NCI-H82 treated with DMSO at 0.1 percent for 48 hours (cell line): Measurements from ENCODE around the gene CTNNBL1.
"Not testable (repeated sequence)": the region's sequence is repeated elsewhere in the genome, so short reads cannot be mapped to it uniquely, and the experiment has no call there.

ENCODE experiments used
- DNase-seq: peaks from one replicate; lab custom pipeline; 2025; ENCODE audit not compliant: unreplicated experiment; lab: John Stamatoyannopoulos, UW

Gene CTNNBL1

DNA sequence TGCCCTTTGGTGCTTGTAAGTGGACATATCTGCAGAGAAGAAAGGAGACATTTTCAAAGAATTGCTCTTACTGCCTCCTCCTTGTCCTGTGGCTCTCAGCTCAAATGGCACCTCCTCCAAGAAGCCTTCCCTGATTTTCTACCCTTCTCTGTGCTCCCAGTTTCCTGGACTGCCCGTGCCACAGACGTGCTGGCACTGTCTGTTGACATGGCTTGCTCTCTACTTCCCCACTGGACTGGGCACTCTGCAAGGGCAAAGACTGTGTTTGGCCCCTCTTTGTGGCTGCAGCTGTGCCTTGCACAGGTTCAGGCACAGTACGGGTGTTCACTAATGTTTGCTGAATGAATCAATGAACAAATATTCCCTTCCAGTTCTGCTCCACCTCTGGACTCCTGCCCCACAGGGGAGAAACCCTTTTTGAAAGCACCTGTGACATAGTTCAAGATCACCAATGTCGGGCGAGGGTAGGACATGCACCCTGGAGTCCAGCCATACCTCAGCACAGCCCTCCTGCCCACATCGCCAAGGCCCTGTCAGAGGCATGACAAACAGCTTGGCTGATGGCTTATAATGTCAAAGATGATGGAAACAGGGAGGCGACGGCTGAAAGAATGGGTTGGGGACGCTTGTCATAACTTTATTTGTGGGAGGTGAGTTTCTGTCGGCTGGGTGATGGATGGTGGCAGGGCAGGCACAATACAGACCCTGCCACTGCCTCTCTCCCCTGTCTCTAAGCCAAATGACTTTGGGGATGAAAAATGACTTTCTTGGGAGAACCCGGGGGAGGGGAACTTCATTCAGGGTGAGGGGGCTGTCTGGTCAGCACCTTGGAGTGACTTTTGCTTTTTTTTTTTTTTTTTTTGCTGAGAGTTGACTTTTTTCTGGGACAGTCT, 15.6 kb upstream of the CTNNBL1 start:
- no peak for DNase-seq

GRCh38 chr20:37679751-37680150, 14.1 kb upstream of the CTNNBL1 start:
- not testable (repeated sequence) for DNase-seq

GRCh38 chr20:37680420-37680819, 13.4 kb upstream of the CTNNBL1 start:
- DNase-seq = no peak

GRCh38 chr20:37681384-37682112, 12.3 kb upstream of the CTNNBL1 start:
- no peak for DNase-seq

DNA sequence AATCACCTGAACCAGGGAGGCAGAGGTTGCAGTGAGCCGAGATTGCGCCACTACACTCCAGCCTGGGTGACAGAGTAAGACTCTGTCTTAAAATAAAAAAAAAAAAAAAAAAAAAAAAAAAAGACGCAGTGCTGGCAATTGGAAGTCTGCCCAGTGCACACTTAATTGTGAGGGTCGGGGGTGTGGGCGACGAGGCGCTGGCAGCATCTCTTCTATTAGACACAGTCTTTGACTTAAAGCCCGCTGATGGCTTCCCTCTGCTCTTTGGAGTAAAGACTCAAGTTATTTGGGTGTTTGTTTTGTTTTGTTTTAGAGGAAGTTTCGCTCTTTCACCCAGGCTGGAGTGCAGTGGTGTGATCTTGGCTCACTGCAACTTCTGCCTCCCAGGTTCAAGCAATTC, 10.7 kb upstream of the CTNNBL1 start:
- DNase-seq = not testable (repeated sequence)

GRCh38 chr20:37686762-37687477, 6.9 kb upstream of the CTNNBL1 start:
- DNase-seq = no peak

DNA sequence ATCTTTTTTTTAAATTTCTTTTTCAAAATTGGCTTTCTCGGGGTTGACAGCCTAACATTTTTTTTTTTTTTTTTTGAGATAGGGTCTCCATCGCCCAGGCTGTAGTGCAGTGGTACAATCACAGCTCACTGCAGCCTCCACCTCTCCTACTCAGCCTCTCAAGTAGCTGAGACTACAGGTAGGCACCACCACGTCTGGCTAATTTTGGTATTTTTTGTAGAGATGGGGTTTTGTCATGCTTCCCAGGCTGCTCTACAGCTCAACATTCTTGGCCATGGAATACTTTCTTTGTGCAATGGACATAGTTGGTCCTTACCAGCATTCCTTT, 6.4 kb upstream of the CTNNBL1 start:
- no peak for DNase-seq

DNA sequence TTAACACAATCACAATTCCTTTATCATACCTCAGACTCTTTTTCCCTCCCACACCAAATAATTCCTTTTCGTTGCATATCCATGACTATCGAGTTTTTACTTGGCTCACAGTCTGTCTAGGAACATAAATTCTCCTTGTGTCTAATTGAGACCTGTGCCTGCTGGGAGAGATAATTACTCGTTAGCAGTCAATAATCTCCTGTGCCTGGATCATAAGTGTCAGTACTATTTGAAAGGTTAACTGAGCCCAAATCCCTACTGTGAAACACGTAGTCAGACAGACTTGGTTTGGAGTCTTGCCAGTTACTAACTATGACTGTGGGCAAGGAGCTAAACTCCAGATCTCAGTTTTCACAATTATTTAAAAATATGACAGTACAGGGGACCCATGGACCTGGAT, 5.7 kb upstream of the CTNNBL1 start:
- DNase-seq = no peak

- DNase-seq = no peak
Observed at GRCh38 chr20:37690626-37691369, 3.0 kb upstream of the CTNNBL1 start.

DNA sequence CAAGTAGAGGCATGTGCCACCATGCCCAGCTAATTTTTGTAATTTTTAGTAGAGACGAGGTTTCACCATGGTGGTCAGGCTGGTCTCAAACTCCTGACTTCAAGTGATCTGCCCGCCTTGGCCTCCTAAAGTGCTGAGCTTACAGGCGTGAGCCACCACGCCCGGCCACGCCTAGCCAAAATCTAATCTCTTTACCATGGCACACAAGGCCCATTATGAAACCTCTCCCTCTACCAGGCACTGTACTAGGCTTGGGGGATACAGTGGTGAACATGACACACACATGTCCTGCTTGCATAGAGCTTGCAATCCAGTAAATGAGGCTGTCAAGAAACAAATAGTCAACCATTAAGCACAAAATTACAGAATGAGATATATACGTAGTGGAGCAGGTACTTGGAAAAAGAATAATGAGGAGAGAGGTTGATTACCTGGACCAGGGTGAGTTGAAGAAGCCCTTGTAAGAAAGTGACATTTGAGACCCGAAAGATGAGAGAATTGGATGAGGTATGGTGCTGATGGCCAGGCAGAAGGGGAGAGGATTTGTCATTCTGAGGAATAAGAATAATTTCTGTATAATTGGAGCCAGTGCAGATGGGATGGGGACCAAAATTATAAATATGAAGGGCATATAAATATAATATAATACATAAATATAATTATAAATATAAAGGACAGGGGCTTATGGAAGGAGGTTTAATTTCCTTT, 1.2 kb upstream of the CTNNBL1 start:
- no peak for DNase-seq

- no peak for DNase-seq
Observed at GRCh38 chr20:37693242-37693634, 592 bp upstream of the CTNNBL1 start.

GRCh38 chr20:37695684-37696342, 2.0 kb downstream of the CTNNBL1 start:
- no peak for DNase-seq

- no peak for DNase-seq
Observed at GRCh38 chr20:37697314-37697713, 3.5 kb downstream of the CTNNBL1 start.

GRCh38 chr20:37699202-37699601, 5.4 kb downstream of the CTNNBL1 start:
- DNase-seq = no peak

DNA sequence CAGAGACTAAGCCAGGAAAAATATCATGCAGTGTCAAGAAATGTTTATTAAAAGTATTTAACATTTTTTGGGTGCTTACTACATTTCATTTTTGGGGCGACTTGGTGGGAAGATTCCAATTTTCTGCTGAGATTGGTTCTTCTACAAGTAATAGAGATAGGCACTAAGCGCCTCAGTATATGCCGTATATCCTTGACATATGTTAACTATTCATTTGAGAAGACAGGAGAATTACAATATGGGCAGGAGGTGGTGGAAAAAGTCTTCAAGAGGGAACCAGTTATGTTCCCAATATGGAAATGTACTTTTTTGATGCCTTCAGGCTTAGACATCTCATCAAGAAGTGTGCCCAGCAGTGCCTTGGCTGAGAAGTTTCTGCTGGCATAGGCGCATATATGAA, 6.5 kb downstream of the CTNNBL1 start:
- DNase-seq = no peak

GRCh38 chr20:37701676-37702075, 7.8 kb downstream of the CTNNBL1 start:
- not testable (repeated sequence) for DNase-seq

- no peak for DNase-seq
Observed at GRCh38 chr20:37702403-37703034, 8.7 kb downstream of the CTNNBL1 start.

- no peak for DNase-seq
Observed at GRCh38 chr20:37703035-37703845, 9.4 kb downstream of the CTNNBL1 start.

DNA sequence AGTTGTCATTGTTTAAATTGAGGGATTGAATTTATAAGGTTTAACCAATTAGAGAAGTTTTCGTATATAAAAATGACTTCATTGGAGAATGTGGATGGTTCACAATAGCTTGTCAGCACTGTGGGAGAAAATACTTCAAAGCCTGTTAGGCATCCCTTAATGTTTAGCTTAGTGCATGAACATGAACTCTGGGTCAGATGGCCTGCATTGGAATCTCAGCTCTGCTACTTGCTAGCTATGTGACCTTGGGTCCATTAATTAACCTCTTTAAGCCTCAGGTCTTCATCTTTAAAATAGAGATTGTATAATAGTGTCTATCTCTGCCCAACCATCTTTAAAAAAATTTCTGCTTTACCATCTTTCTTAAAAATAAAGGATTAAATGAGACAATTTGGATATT, 11.1 kb downstream of the CTNNBL1 start:
- no peak for DNase-seq
